HTERT RPE-1 (cell line): Measurements from ENCODE around the gene MAP4K2.

Experiments used
- in situ Hi-C: fragments of 300-500 bp; cut with MboI; formaldehyde crosslinking; loops from 4 replicates; pipeline ENCODE4 v1.14.3; 2020; ENCODE audit warnings: low sequenced_read_pairs

The MAP4K2 gene

DNA sequence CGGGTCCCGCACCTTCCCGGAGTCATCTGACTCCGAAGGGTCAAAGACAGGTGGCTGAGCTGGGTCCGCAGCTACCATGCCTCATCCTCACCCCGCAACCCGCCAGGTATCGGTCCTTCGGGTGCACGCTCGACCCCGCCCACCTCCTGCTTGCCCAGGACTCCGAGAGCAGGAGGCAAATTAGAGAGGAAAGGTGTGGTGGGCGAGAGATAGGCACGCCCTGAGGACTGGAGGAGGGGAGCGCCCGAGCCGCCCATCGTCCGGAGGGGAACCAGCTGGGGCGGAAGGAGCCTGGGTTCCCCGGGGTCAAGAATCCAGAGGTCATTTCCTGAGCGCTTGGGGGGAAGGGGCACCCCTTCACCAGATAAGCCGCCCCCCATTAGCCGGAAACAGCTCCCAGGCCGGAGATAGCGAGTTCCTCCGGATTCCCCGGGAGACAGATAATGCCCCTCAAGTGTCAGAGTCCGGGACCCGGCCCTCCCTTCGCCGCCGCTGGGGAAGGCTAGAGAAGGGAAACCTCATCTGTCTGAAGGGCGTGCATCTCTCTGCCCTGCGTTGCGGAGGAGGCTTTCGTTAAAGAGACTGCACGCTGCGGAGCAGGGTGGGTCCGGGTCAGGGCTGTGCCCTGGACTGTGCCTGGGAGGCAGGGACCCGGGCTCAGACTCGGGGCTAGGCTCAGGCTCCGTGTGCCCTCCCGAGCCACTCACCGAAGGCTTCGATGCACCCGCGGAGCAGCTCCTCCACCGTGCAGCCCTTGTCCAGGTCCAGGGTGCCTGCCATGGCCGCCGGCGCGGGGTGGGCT, 60.7 kb downstream of the MAP4K2 start:
- in situ Hi-C loops = no loop called here

DNA sequence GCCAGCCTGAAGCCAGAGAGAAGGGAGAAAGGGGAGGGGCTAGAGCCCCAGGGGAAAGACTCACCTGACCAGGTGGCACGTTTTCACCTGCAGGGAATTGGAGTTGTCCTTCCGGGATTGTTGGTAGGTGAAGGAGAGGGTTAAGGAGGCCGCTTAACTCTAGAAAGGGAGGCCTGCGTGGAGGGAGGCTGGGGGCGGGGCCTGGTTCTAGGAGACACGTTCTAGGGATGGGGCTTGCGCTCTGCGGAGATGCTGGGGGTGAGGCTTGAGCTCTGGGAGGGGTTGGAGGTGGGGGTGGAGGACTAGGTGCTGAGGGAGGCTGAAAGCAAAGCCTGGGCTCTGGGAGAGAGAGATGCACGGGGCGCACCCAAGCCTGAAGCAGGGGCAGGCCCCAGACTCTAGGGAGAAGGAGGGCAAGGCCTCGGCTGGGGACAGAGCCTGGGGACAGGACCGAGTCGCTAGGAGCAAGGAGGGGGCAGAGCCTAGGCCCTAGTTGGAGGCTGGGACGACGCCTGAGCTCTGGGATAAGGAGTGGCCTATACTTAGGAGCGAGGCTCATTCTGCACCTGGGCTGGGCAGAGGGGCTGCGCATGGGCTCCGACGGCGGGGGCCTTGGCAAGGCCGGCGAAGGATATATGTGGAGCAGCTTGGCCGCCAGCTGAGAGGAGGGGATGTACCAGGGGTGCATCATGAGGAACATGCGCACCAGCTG, 61.5 kb downstream of the MAP4K2 start:
- in situ Hi-C loops = no loop called here

DNA sequence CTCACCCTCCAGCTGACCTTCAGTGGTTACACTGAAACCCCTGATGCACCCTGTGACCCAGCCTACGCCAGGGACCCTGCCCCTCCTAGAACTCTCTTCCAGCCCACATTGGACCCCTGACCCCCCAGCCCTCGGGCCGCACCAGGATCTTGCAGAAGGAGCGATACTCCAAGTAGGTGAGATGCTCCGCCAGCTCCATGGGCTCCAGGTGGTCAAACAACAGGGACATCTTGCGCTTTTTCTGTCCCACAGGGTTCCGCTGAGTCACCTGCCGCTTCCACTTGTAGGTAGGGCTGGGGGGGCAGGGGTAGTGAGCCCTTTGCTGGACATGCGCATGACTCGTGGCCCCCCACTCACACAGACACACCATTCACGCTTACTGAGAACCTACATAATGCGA, 63.1 kb downstream of the MAP4K2 start:
- in situ Hi-C loops = no loop called here

- in situ Hi-C loops = no loop called here
Measured at GRCh38 chr11:64736654-64737053, 66.4 kb downstream of the MAP4K2 start.

DNA sequence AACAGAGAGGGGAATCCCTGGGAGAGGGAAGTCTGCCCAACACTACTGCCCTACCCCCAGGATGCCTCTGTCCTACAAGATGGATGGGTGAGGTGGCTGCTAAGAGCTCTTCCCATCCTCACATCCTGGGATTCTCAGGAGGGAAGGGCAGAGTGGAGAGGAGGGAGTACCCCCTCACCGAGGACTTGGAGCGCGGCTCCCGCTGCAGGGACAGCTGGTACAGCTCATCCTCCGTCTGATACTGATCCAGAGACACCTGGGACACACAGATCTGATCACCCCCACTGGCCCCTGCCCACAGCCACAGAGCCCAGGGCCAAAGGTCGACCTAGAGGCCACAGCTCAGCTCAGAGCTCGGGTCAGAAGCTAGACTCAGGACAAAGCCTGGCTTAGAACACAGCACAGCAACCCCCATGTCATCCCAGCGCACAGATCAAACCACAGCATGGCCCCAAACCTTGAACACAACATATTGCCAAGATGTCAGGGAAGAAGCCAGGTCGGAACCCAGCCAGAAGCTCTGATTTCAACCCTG, 67.2 kb downstream of the MAP4K2 start:
- in situ Hi-C loops = no loop called here
